Esophagus muscularis mucosa (tissue), 4 donors: ENCODE measurements around the gene DNAH17. TPM values are rescaled to one million over a fixed set of nuclear protein-coding genes. Genes with fewer than 3 reads are reported as not detected.

Experiments
- DNase-seq: peaks from one replicate; pipeline ENCODE4 v3.0.0-alpha.2; 2017; ENCODE audit errors: extremely low spot score
- H3K27ac ChIP-seq, 4 donors: fragments of 200-600 bp; sonication (generic); replicated peaks in 1 of 4; 1 replicate in 3 of 4; 2 replicates in 1 of 4; pipeline ENCODE4 v1.5.1; 2016 to 2019; ENCODE audit warnings: mild to moderate bottlenecking in 1 of 4
- H3K27me3 ChIP-seq, 4 donors: fragments of 200-600 bp; sonication (generic); one replicate each; pipeline versions ENCODE4 v1.5.1 to v1.6.0; 2016 to 2019
- H3K36me3 ChIP-seq, 4 donors: fragments of 200-600 bp; sonication (generic); one replicate each; pipeline ENCODE4 v1.5.1; 2016 to 2019
- H3K4me1 ChIP-seq, 4 donors: fragments of 200-600 bp; sonication (generic); one replicate each; pipeline ENCODE4 v1.5.1; 2016 to 2019
- H3K4me3 ChIP-seq, 4 donors: fragments of 200-600 bp; sonication (generic); 1 replicate in 2 of 4; 2 replicates in 2 of 4; pipeline ENCODE4 v1.5.1; 2016 to 2019; ENCODE audit warnings: mild to moderate bottlenecking in 4 of 4, moderate library complexity in 1 of 4
- H3K9me3 ChIP-seq, 4 donors: fragments of 200-600 bp; sonication (generic); 1 replicate in 3 of 4; 2 replicates in 1 of 4; pipeline ENCODE4 v1.5.1; 2016 to 2019
- CTCF ChIP-seq, 3 experiments: fragments of 200-600 bp in 2 of 3; fragments of 450-650 bp in 1 of 3; sonication (generic) in 2 of 3; IDR thresholded peaks; one replicate each; pipeline ENCODE4 v1.5.1; 2017 to 2019; ENCODE audit warnings: antibody characterized with exemption in 3 of 3, mild to moderate bottlenecking in 2 of 3, moderate library complexity in 1 of 3
- EP300 ChIP-seq: sonication (generic); formaldehyde crosslinking; IDR thresholded peaks from one replicate; pipeline ENCODE4 v1.6.1; 2017; ENCODE audit warnings: antibody characterized with exemption
- POLR2A ChIP-seq: fragments of 450-650 bp; IDR thresholded peaks from one replicate; pipeline ENCODE4 v1.6.1; 2017; ENCODE audit warnings: antibody characterized with exemption, moderate library complexity, mild to moderate bottlenecking, low read depth
- POLR2AphosphoS5 ChIP-seq, 2 donors: sonication (generic); formaldehyde crosslinking; IDR thresholded peaks; one replicate each; pipeline ENCODE4 v1.6.1; 2017; ENCODE audit warnings: antibody characterized with exemption in 2 of 2
- whole genome bisulfite sequencing: methylation state at CpG from one replicate; pipeline ENCODE4 v1.1.5; 2018; 5-methylcytosine and 5-hydroxymethylcytosine counted together
- intact Hi-C: fragments of 100-400 bp; cut with DNase I; formaldehyde crosslinking; loops from one replicate; pipeline ENCODE4 v1.15.1; 2023
- total RNA-seq, 4 donors: library from RNA; depleted of rRNA; stranded (reverse); fragments of >200 nt; gene quantifications; one replicate each; pipeline versions ENCODE4 v1.1.0 to v1.2.1, GENCODE V29; 2016

DNAH17 gene
- total RNA-seq, 4 donors from 2014 or later, result not detected

GRCh38 chr17:78490673-78491072 is 86.5 kb downstream of the DNAH17 start:
- DNase-seq, result no peak
- intact Hi-C loops, result no loop called here
- 84% methylated on average over 9 of the region's 15 CpGs for WGBS
- H3K27me3 ChIP-seq, result peaks cover 0 to 17% (median 0%) of the 10 kb centered on the region in 4 donors
- no peak overlapping the region for H3K27ac ChIP-seq
- TF ChIP-seq POLR2AphosphoS5 (IDR thresholded peaks at IDR 0.05) (no peak), POLR2A (no peak), CTCF (IDR thresholded peaks at IDR 0.05) (no peak), EP300 (no peak)
- H3K36me3 ChIP-seq, result no peaks in the 10 kb centered on the region
- H3K9me3 ChIP-seq, result no peaks in the 10 kb centered on the region
- peaks cover 0 to 4% (median 0%) of the 10 kb centered on the region in 4 donors for H3K4me1 ChIP-seq
- H3K4me3 ChIP-seq, result no peak overlapping the region

- no peaks in the 10 kb centered on the region for H3K36me3 ChIP-seq
- H3K9me3 ChIP-seq, result no peaks in the 10 kb centered on the region
- 89% methylated on average over 10 of the region's 10 CpGs for WGBS
- no peak overlapping the region for H3K27ac ChIP-seq
- peaks cover 0 to 16% (median 0%) of the 10 kb centered on the region in 4 donors for H3K27me3 ChIP-seq
- no peak overlapping the region for H3K4me3 ChIP-seq
- intact Hi-C loops, result no loop called here
- DNase-seq, result no peak
- H3K4me1 ChIP-seq, result peaks cover 0 to 4% (median 0%) of the 10 kb centered on the region in 4 donors
- TF ChIP-seq POLR2AphosphoS5 (IDR thresholded peaks at IDR 0.05) (no peak), EP300 (no peak), POLR2A (no peak), CTCF (IDR thresholded peaks at IDR 0.05) (no peak)
Measured at GRCh38 chr17:78490156-78490555, 87.0 kb downstream of the DNAH17 start.

- DNase-seq, result no peak
- Histone ChIP-seq H3K4me1 (peaks cover 4 to 10% (median 8%) of the 10 kb centered on the region in 4 donors), H3K4me3 (no peak overlapping the region), H3K36me3 (no peaks in the 10 kb centered on the region), H3K9me3 (no peaks in the 10 kb centered on the region), H3K27ac (no peak overlapping the region), H3K27me3 (peaks cover 0 to 15% (median 0%) of the 10 kb centered on the region in 4 donors)
- intact Hi-C loops, result no loop called here
- 94% methylated on average over 13 of the region's 13 CpGs for WGBS
- TF ChIP-seq POLR2AphosphoS5 (IDR thresholded peaks at IDR 0.05) (no peak), CTCF (IDR thresholded peaks at IDR 0.05) (no peak), POLR2A (no peak), EP300 (no peak)
Measured at GRCh38 chr17:78488867-78489634, 88.1 kb downstream of the DNAH17 start.

- Histone ChIP-seq H3K9me3 (no peaks in the 10 kb centered on the region), H3K4me3 (no peak overlapping the region), H3K4me1 (peaks cover 0 to 11% (median 10%) of the 10 kb centered on the region in 4 donors), H3K27me3 (peaks cover 0 to 11% (median 0%) of the 10 kb centered on the region in 4 donors), H3K36me3 (no peaks in the 10 kb centered on the region), H3K27ac (no peak overlapping the region)
- TF ChIP-seq EP300 (no peak), POLR2AphosphoS5 (IDR thresholded peaks at IDR 0.05) (no peak)
- WGBS, result 86% methylated on average over 10 of the region's 10 CpGs
- intact Hi-C loops, result no loop called here
- DNase-seq, result no peak
Measured at GRCh38 chr17:78488156-78488555, 89.0 kb downstream of the DNAH17 start.

- H3K36me3 ChIP-seq, result no peaks in the 10 kb centered on the region
- DNase-seq, result no peak
- no peak for TF ChIP-seq POLR2A
- H3K9me3 ChIP-seq, result no peaks in the 10 kb centered on the region
- no peak overlapping the region for H3K27ac ChIP-seq
- 77% methylated on average over 11 of the region's 13 CpGs for WGBS
- H3K4me1 ChIP-seq, result peaks cover 0 to 11% (median 10%) of the 10 kb centered on the region in 4 donors
- H3K27me3 ChIP-seq, result peaks cover 0 to 17% (median 0%) of the 10 kb centered on the region in 4 donors
- no peak overlapping the region for H3K4me3 ChIP-seq
- intact Hi-C loops, result no loop called here
Measured at GRCh38 chr17:78486946-78487680, 90.1 kb downstream of the DNAH17 start.
